H1 (cell line): ENCODE data around the gene UNC13D. TPM values are rescaled to one million over a fixed set of nuclear protein-coding genes. Genes with fewer than 3 reads are reported as not detected.

Source experiments
- polyA plus RNA-seq, 7 experiments: library from polyadenylated mRNA; depleted of rRNA in 3 of 7; stranded (reverse) in 5 of 7; unstranded in 2 of 7; fragments of >200 nt in 5 of 7; fragments of 200-250 nt in 2 of 7; gene quantifications; 1 replicate in 5 of 7; 2 replicates in 1 of 7; 4 replicates in 1 of 7; pipeline versions ENCODE4 v1.2.1 to v1.2.3, GENCODE V29; 2011 to 2013; ENCODE audit warnings: missing spikeins in 2 of 7, mixed read lengths in 2 of 7
- total RNA-seq: library from RNA; stranded (reverse); fragmentation: NEBNext Ultra II Directional; extraction: Animal tissue kit (Norgen Biotek cat#: 25700); gene quantifications from 2 replicates; pipeline ENCODE4 v1.2.1, GENCODE V29; 2021
- TF ChIP-seq, protein P1 (sequence below): fragments of 300-600 bp; sonication (generic); IDR thresholded peaks from 2 replicates; pipeline ENCODE4 v1.7.1; 2012; ENCODE audit warnings: low read length, moderate library complexity, mild to moderate bottlenecking, inconsistent platforms; ENCODE audit not compliant: insufficient replicate concordance

UNC13D gene
- total and polyA plus RNA-seq, 2 of the 8 experiments (the other 6 are each of a cell fraction or from before 2014, with no cell fraction given): 3.6 to 8.4 TPM

DNA sequence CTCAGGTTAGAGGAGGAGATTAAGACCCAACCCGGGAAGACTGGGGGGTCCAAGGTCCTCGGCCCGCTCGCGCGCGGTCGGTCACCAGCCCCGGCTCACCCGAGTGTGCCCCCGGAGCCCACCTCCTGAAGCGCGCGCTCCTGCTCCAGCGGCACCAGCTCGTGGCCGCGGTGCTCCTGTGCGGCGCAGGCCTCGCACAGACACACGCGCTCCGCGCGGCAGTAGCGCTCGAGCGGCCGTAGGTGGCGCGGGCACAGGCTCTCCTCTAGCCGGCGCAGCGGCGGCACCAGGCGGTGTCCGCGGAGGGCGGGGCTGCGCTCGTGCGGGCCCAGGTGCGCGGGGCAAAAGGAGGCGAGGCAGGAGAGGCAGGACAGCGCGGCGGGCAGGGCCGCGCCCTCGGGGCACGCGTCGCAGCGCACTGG, 33.6 kb upstream of the UNC13D start (continued):
- TF ChIP-seq, protein P1, sequence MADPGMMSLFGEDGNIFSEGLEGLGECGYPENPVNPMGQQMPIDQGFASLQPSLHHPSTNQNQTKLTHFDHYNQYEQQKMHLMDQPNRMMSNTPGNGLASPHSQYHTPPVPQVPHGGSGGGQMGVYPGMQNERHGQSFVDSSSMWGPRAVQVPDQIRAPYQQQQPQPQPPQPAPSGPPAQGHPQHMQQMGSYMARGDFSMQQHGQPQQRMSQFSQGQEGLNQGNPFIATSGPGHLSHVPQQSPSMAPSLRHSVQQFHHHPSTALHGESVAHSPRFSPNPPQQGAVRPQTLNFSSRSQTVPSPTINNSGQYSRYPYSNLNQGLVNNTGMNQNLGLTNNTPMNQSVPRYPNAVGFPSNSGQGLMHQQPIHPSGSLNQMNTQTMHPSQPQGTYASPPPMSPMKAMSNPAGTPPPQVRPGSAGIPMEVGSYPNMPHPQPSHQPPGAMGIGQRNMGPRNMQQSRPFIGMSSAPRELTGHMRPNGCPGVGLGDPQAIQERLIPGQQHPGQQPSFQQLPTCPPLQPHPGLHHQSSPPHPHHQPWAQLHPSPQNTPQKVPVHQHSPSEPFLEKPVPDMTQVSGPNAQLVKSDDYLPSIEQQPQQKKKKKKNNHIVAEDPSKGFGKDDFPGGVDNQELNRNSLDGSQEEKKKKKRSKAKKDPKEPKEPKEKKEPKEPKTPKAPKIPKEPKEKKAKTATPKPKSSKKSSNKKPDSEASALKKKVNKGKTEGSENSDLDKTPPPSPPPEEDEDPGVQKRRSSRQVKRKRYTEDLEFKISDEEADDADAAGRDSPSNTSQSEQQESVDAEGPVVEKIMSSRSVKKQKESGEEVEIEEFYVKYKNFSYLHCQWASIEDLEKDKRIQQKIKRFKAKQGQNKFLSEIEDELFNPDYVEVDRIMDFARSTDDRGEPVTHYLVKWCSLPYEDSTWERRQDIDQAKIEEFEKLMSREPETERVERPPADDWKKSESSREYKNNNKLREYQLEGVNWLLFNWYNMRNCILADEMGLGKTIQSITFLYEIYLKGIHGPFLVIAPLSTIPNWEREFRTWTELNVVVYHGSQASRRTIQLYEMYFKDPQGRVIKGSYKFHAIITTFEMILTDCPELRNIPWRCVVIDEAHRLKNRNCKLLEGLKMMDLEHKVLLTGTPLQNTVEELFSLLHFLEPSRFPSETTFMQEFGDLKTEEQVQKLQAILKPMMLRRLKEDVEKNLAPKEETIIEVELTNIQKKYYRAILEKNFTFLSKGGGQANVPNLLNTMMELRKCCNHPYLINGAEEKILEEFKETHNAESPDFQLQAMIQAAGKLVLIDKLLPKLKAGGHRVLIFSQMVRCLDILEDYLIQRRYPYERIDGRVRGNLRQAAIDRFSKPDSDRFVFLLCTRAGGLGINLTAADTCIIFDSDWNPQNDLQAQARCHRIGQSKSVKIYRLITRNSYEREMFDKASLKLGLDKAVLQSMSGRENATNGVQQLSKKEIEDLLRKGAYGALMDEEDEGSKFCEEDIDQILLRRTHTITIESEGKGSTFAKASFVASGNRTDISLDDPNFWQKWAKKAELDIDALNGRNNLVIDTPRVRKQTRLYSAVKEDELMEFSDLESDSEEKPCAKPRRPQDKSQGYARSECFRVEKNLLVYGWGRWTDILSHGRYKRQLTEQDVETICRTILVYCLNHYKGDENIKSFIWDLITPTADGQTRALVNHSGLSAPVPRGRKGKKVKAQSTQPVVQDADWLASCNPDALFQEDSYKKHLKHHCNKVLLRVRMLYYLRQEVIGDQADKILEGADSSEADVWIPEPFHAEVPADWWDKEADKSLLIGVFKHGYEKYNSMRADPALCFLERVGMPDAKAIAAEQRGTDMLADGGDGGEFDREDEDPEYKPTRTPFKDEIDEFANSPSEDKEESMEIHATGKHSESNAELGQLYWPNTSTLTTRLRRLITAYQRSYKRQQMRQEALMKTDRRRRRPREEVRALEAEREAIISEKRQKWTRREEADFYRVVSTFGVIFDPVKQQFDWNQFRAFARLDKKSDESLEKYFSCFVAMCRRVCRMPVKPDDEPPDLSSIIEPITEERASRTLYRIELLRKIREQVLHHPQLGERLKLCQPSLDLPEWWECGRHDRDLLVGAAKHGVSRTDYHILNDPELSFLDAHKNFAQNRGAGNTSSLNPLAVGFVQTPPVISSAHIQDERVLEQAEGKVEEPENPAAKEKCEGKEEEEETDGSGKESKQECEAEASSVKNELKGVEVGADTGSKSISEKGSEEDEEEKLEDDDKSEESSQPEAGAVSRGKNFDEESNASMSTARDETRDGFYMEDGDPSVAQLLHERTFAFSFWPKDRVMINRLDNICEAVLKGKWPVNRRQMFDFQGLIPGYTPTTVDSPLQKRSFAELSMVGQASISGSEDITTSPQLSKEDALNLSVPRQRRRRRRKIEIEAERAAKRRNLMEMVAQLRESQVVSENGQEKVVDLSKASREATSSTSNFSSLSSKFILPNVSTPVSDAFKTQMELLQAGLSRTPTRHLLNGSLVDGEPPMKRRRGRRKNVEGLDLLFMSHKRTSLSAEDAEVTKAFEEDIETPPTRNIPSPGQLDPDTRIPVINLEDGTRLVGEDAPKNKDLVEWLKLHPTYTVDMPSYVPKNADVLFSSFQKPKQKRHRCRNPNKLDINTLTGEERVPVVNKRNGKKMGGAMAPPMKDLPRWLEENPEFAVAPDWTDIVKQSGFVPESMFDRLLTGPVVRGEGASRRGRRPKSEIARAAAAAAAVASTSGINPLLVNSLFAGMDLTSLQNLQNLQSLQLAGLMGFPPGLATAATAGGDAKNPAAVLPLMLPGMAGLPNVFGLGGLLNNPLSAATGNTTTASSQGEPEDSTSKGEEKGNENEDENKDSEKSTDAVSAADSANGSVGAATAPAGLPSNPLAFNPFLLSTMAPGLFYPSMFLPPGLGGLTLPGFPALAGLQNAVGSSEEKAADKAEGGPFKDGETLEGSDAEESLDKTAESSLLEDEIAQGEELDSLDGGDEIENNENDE: no peak
- TF ChIP-seq, all 59 proteins: peak for 12
